SH-SY5Y (cell line): Measurements from ENCODE around the gene CDS2.

Experiments used
- GATA2 ChIP-seq: IDR thresholded peaks from 2 replicates; pipeline ENCODE4 v1.6.1; 2011; ENCODE audit warnings: mild to moderate bottlenecking, low read depth, low read length
- GATA3 ChIP-seq: IDR thresholded peaks from 2 replicates; pipeline ENCODE4 v1.6.1; 2011; ENCODE audit warnings: low read depth, mild to moderate bottlenecking, low read length, moderate library complexity

The CDS2 gene

GRCh38 chr20:5156675-5157448 lies 30.1 kb downstream of the CDS2 start:
- TF ChIP-seq GATA2 (no peak), GATA3 (no peak)

GRCh38 chr20:5159928-5160327 lies 33.1 kb downstream of the CDS2 start:
- TF ChIP-seq GATA2 (no peak), GATA3 (no peak)

- no peak for TF ChIP-seq GATA3
- TF ChIP-seq GATA2 = no peak
These were observed 34.1 kb downstream of the CDS2 start for GRCh38 chr20:5160882-5161281.

GRCh38 chr20:5161536-5162164 lies 34.8 kb downstream of the CDS2 start:
- TF ChIP-seq GATA3 (no peak), GATA2 (no peak)

GRCh38 chr20:5164645-5165625 lies 38.1 kb downstream of the CDS2 start:
- TF ChIP-seq GATA2 = no peak
- TF ChIP-seq GATA3 = no peak

- TF ChIP-seq GATA3 = no peak
- TF ChIP-seq GATA2 = no peak
These were observed 42.0 kb downstream of the CDS2 start for GRCh38 chr20:5168651-5169396.

GRCh38 chr20:5170341-5170740 lies 43.5 kb downstream of the CDS2 start:
- no peak for TF ChIP-seq GATA2
- TF ChIP-seq GATA3 = no peak

- TF ChIP-seq GATA2 (no peak), GATA3 (no peak)
These were observed 44.4 kb downstream of the CDS2 start for GRCh38 chr20:5171064-5171789.

GRCh38 chr20:5171790-5172164 lies 45.0 kb downstream of the CDS2 start:
- no peak for TF ChIP-seq GATA3
- TF ChIP-seq GATA2 = no peak

GRCh38 chr20:5172167-5172601 lies 45.4 kb downstream of the CDS2 start:
- no peak for TF ChIP-seq GATA3

- TF ChIP-seq GATA2 (no peak), GATA3 (no peak)
These were observed 46.2 kb downstream of the CDS2 start for GRCh38 chr20:5172903-5173463.

GRCh38 chr20:5173751-5174150 lies 46.9 kb downstream of the CDS2 start:
- TF ChIP-seq GATA2 (no peak), GATA3 (no peak)

GRCh38 chr20:5177071-5177470 lies 50.3 kb downstream of the CDS2 start:
- TF ChIP-seq GATA2 (no peak), GATA3 (no peak)
